Transverse colon (tissue), 4 donors: ENCODE measurements around the gene KRTAP10-11. TPM values are rescaled to one million over a fixed set of nuclear protein-coding genes. Genes with fewer than 3 reads are reported as not detected.
"Not testable (repeated sequence)": the region's sequence is repeated elsewhere in the genome, so short reads cannot be mapped to it uniquely, and the experiment has no call there.

Source experiments
- DNase-seq: peaks from one replicate; pipeline ENCODE4 v3.0.0-alpha.2; 2019
- H3K27ac ChIP-seq, 4 donors: fragments of 200-600 bp; sonication (generic); 2 replicates each; pipeline ENCODE4 v1.5.1; 2016 to 2018; ENCODE audit warnings: inconsistent platforms in 4 of 4
- H3K27me3 ChIP-seq: fragments of 200-600 bp; sonication (generic); 2 replicates; pipeline ENCODE4 v1.5.1; 2017; ENCODE audit warnings: inconsistent platforms
- H3K36me3 ChIP-seq, 4 donors: fragments of 200-600 bp; sonication (generic); 2 replicates each; pipeline ENCODE4 v1.5.1; 2017 to 2019; ENCODE audit warnings: inconsistent platforms in 4 of 4
- H3K4me1 ChIP-seq, 4 donors: fragments of 200-600 bp; sonication (generic); 2 replicates each; pipeline ENCODE4 v1.5.1; 2017 to 2020; ENCODE audit warnings: inconsistent platforms in 4 of 4
- H3K4me3 ChIP-seq, 4 donors: fragments of 200-600 bp; sonication (generic); 1 replicate in 1 of 4; 2 replicates in 3 of 4; pipeline versions ENCODE4 v1.5.1 to v1.6.1; 2017 to 2019; ENCODE audit warnings: inconsistent platforms in 4 of 4
- H3K9me3 ChIP-seq, 2 donors: fragments of 200-600 bp; sonication (generic); 2 replicates each; pipeline ENCODE4 v1.5.1; 2017 to 2019; ENCODE audit warnings: inconsistent platforms in 2 of 2
- EP300 ChIP-seq: sonication (generic); formaldehyde crosslinking; IDR thresholded peaks from one replicate; pipeline ENCODE4 v1.6.1; 2017; ENCODE audit warnings: antibody characterized with exemption, low read depth
- POLR2A ChIP-seq: fragments of 450-650 bp; IDR thresholded peaks from one replicate; pipeline ENCODE4 v1.6.1; 2016; ENCODE audit warnings: antibody characterized with exemption, mild to moderate bottlenecking, moderate library complexity
- POLR2AphosphoS5 ChIP-seq, 3 donors: sonication (generic); formaldehyde crosslinking; IDR thresholded peaks; one replicate each; pipeline ENCODE4 v1.6.1; 2016; ENCODE audit warnings: antibody characterized with exemption in 3 of 3
- WGBS, 2 donors: methylation state at CpG; one replicate each; pipeline ENCODE4 v1.1.5; 2018; ENCODE audit warnings: low coverage in 1 of 2; 5-methylcytosine and 5-hydroxymethylcytosine counted together
- in situ Hi-C, 4 donors: fragments of 200-750 bp; cut with MboI; loops; one replicate each; pipeline versions ENCODE4 v1.15.0 to v1.15.1; 2017; ENCODE audit warnings: low sequenced_read_pairs in 3 of 4, low pct_ligation_motif_present in 1 of 4, low pct_unique_long_range_greater_than_20kb in 1 of 4
- intact Hi-C: fragments of 100-400 bp; cut with DNase I; formaldehyde crosslinking; loops from one replicate; pipeline ENCODE4 v1.15.1; 2023; ENCODE audit warnings: low total_unique reads
- total RNA-seq, 4 donors: library from RNA; depleted of rRNA; stranded (reverse); fragments of >200 nt; gene quantifications; one replicate each; pipeline ENCODE4 v1.1.0, GENCODE V29; 2016
- TF ChIP-seq, protein P1 (sequence below), 5 experiments: fragments of 200-600 bp in 3 of 5; fragments of 450-650 bp in 2 of 5; sonication (generic) in 3 of 5; IDR thresholded peaks; 1 replicate in 2 of 5; 2 replicates in 3 of 5; pipeline ENCODE4 v1.5.1; 2016 to 2017; ENCODE audit warnings: antibody characterized with exemption in 5 of 5, inconsistent platforms in 3 of 5, mild to moderate bottlenecking in 2 of 5, moderate library complexity in 1 of 5

Gene KRTAP10-11
- total RNA-seq, 4 donors from 2014 or later = not detected

- 67 to 77% methylated on average over 4 to 7 of the region's 7 CpGs for WGBS, 2 donors
- intact Hi-C loops (no loop called here), in situ Hi-C loops (loop anchor here in 2 of 4 donors (25.0 kb wide), 1 partner anchor 97 kb away; the partner anchor contains the start of genes KRTAP10-5 (in 2 of the 2) and KRTAP10-6 (in 2 of the 2))
- Histone ChIP-seq H3K9me3 (no peaks in the 10 kb centered on the region), H3K27me3 (peaks cover 18% of the 10 kb centered on the region), H3K36me3 (no peaks in the 10 kb centered on the region), H3K4me1 (no peaks in the 10 kb centered on the region), H3K27ac (no peak overlapping the region), H3K4me3 (no peak overlapping the region)
- TF ChIP-seq, protein P1, sequence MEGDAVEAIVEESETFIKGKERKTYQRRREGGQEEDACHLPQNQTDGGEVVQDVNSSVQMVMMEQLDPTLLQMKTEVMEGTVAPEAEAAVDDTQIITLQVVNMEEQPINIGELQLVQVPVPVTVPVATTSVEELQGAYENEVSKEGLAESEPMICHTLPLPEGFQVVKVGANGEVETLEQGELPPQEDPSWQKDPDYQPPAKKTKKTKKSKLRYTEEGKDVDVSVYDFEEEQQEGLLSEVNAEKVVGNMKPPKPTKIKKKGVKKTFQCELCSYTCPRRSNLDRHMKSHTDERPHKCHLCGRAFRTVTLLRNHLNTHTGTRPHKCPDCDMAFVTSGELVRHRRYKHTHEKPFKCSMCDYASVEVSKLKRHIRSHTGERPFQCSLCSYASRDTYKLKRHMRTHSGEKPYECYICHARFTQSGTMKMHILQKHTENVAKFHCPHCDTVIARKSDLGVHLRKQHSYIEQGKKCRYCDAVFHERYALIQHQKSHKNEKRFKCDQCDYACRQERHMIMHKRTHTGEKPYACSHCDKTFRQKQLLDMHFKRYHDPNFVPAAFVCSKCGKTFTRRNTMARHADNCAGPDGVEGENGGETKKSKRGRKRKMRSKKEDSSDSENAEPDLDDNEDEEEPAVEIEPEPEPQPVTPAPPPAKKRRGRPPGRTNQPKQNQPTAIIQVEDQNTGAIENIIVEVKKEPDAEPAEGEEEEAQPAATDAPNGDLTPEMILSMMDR (IDR thresholded peaks at IDR 0.05) = no peak
- TF ChIP-seq EP300 (no peak), POLR2AphosphoS5 (IDR thresholded peaks at IDR 0.05) (no peak), POLR2A (no peak)
- no peak for DNase-seq
Measured at GRCh38 chr21:44684077-44684476, 37.9 kb downstream of the KRTAP10-11 start.

- in situ Hi-C loops = loop anchor here in 2 of 4 donors (25.0 kb wide), 1 partner anchor 97 kb away; the partner anchor contains the start of genes KRTAP10-5 (in 2 of the 2) and KRTAP10-6 (in 2 of the 2)
- intact Hi-C loops = no loop called here
Measured at GRCh38 chr21:44684483-44684882, 38.3 kb downstream of the KRTAP10-11 start.

GRCh38 chr21:44685050-44685449 lies 38.8 kb downstream of the KRTAP10-11 start:
- in situ Hi-C loops = loop anchor here in 2 of 4 donors (25.0 kb wide), 1 partner anchor 98 kb away; the partner anchor contains the start of genes KRTAP10-5 (in 2 of the 2) and KRTAP10-6 (in 2 of the 2)
- H3K27ac ChIP-seq, H3K9me3 ChIP-seq, intact Hi-C loops, DNase-seq, H3K4me1 ChIP-seq, H3K4me3 ChIP-seq, H3K36me3 ChIP-seq: not testable (repeated sequence)
- peaks cover 23% of the 10 kb centered on the region for H3K27me3 ChIP-seq
- 95% methylated on average over 6 of the region's 6 CpGs; no CpG with 5 or more reads in 1 of the 2 donors for WGBS, 2 donors

More at GRCh38 chr21:44684483-44684882, 38.3 kb downstream of the KRTAP10-11 start:
- no peaks in the 10 kb centered on the region for H3K36me3 ChIP-seq
- no peak for DNase-seq
- H3K4me3 ChIP-seq = no peak overlapping the region
- 40 to 72% methylated on average over 6 of the region's 6 CpGs for WGBS, 2 donors
- no peaks in the 10 kb centered on the region for H3K4me1 ChIP-seq
- TF ChIP-seq POLR2AphosphoS5 (IDR thresholded peaks at IDR 0.05) (no peak), EP300 (no peak), POLR2A (no peak)
- TF ChIP-seq, protein P1 (IDR thresholded peaks at IDR 0.05) = no peak
- no peaks in the 10 kb centered on the region for H3K9me3 ChIP-seq
- no peak overlapping the region for H3K27ac ChIP-seq
- H3K27me3 ChIP-seq = peaks cover 18% of the 10 kb centered on the region

DNA sequence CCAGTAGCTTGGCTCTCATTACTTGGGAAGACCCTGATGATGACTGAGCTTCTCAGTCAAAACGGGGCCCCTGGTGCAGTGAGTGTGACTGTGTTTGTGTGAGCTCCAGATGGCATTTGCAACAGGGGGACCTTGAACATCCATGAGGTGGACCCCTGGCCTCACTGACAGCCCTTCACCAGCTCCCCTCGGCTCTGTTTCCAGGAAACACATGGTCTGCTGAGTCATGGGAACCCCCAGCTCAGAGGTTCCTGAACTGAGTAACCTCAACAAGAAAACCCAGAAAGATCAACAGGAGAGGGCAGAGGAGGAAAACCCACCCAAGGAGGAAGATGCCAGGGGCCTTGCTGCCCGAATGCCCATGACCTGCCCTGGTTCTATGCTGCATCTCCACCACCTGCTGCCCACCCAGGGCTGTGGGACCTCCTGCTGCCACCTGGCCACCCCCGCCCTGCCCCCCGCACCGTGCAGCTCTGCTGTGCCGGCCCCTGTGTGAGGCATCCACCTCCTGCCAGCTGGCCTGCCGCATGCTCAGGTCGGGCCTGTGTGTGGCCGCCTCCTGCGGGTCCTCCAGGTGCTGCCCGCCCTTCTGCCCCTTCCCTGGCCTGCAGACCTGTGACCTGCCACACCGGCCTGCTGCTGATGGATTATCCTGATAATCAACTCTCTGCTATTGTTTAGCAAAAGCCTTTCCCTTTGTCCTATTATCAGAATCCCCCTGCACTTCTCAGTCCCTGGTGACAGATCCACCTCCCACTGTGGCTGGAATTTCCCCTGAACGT lies 40.0 kb downstream of the KRTAP10-11 start:
- intact Hi-C loops = no loop called here
- no peaks in the 10 kb centered on the region for H3K9me3 ChIP-seq
- no peak for TF ChIP-seq POLR2A
- no peak for TF ChIP-seq EP300
- TF ChIP-seq, protein P1 (IDR thresholded peaks at IDR 0.05) = no peak
- no peak for TF ChIP-seq POLR2AphosphoS5 (IDR thresholded peaks at IDR 0.05)
- in situ Hi-C loops = loop anchor here in 2 of 4 donors (25.0 kb wide), 1 partner anchor 99 kb away; the partner anchor contains the start of genes KRTAP10-5 (in 2 of the 2) and KRTAP10-6 (in 2 of the 2)
- no peaks in the 10 kb centered on the region for H3K4me1 ChIP-seq
- H3K36me3 ChIP-seq = no peaks in the 10 kb centered on the region
- H3K27me3 ChIP-seq = peaks cover 23% of the 10 kb centered on the region
- no peak overlapping the region for H3K27ac ChIP-seq
- H3K4me3 ChIP-seq = no peak overlapping the region
- 64% methylated on average over 12 of the region's 14 CpGs; no CpG with 5 or more reads in 1 of the 2 donors for WGBS, 2 donors
- DNase-seq = no peak
